Measurements from ENCODE around the gene EFCAB11.

GRCh38 chr14:89798212-89798773, 156.2 kb downstream of the EFCAB11 start:
- TF ChIP-seq CTCF (IDR thresholded peaks at IDR 0.05; ENCODE audit: low read length) (no peak), EZH2 (IDR thresholded peaks at IDR 0.05; ENCODE audit: borderline replicate concordance, low read length) (no peak)
